Cardiac fibroblast (primary cell): ENCODE results near the gene EIF4A3.
A peak's percentile ranks its signal among the peaks of the same experiment; 100 is the strongest.

Source experiments
- DNase-seq, 2 donors: peaks; one replicate each; pipeline versions ENCODE4 v3.0.0 to v3.0.0-alpha.2; 2010; ENCODE audit warnings: low read depth in 2 of 2
- H3K4me3 ChIP-seq, 2 donors: replicated peaks in 1 of 2; 1 replicate in 1 of 2; 2 replicates in 1 of 2; pipeline ENCODE4 v1.5.1; 2011; ENCODE audit warnings: low read depth in 2 of 2, low read length in 2 of 2, mild to moderate bottlenecking in 2 of 2, moderate library complexity in 1 of 2
- CTCF ChIP-seq: IDR thresholded peaks from one replicate; pipeline ENCODE4 v1.5.1; 2011; ENCODE audit warnings: low read depth, mild to moderate bottlenecking, low read length, inconsistent platforms

Gene EIF4A3

GRCh38 chr17:80176757-80177156, 29.8 kb upstream of the EIF4A3 start:
- no peak for DNase-seq
- no peak overlapping the region for H3K4me3 ChIP-seq
- TF ChIP-seq CTCF, result no peak

DNA sequence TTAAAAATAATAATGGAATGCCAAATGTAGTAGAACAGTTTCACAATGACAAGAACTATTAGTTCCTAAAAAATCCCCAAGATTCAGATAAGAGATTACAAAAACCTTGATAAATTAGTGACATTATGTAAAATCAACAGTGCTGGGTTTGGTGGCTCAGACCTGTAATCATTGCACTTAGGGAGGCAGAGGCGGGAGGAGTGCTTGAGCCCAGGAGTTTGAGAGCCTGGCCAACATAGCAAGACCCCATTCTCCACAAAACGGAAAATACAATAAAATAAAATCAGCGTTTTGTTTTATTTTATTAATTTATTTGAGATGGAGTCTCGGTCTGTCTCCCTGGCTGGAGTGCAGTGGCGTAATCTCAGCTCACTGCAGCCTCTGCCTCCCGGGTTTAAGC, 27.0 kb upstream of the EIF4A3 start:
- no peak for TF ChIP-seq CTCF
- H3K4me3 ChIP-seq, result no peak overlapping the region
- DNase-seq, result no peak

DNA sequence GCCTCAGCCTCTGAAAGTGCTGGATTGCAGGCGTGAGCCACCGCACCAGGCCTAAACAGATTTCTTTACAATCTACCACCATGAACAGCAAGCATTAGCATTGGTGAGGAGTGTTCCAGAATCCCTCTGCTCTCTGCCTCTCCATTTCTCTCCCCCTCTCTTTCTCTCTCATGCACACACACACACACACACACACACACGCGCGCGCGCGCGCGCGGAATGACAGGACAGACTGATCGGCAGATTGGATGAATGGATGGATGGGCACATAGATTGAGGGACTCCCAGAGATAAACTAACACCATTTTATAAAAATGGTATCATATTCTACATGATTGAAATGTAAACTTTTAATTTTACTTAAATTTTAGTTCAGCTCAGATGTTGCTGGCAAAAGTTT, 26.2 kb upstream of the EIF4A3 start:
- no peak overlapping the region for H3K4me3 ChIP-seq
- DNase-seq, result no peak
- TF ChIP-seq CTCF, result no peak

GRCh38 chr17:80171681-80172080, 24.8 kb upstream of the EIF4A3 start:
- no peak for TF ChIP-seq CTCF
- no peak overlapping the region for H3K4me3 ChIP-seq
- no peak for DNase-seq

GRCh38 chr17:80169784-80170500, 23.0 kb upstream of the EIF4A3 start, which contains the start of gene CARD14:
TSS of gene CARD14 (plus strand) at chr17:80170030. CDS start at chr17:80181439, 11,409 bp downstream.
- no peak for TF ChIP-seq CTCF
- no peak within 1 kb of the TSS for H3K4me3 ChIP-seq

DNA sequence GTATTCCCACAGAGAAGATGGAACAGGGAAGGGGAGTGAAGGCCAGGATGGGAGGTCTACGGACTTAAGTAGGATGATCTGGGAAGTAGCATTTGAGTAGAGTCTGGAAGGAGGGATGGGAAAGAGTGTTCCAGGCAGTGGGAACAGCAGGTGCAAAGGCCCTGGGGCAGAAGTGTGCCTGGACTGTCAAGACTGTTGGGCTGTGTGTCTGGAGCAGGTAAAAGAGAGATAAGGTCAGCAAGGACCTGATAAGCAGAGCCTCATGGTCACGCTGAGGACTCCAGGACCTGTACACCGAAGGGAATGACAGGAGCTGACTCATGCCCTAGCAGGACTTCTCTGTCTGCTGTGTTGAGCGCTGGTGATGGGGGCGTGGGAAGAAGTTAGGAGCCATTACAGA, 22.2 kb upstream of the EIF4A3 start:
- no peak for DNase-seq
- no peak for TF ChIP-seq CTCF
- H3K4me3 ChIP-seq, result no peak overlapping the region

More at GRCh38 chr17:80169784-80170500, 23.0 kb upstream of the EIF4A3 start, which contains the start of gene CARD14:
- no peak for DNase-seq

DNA sequence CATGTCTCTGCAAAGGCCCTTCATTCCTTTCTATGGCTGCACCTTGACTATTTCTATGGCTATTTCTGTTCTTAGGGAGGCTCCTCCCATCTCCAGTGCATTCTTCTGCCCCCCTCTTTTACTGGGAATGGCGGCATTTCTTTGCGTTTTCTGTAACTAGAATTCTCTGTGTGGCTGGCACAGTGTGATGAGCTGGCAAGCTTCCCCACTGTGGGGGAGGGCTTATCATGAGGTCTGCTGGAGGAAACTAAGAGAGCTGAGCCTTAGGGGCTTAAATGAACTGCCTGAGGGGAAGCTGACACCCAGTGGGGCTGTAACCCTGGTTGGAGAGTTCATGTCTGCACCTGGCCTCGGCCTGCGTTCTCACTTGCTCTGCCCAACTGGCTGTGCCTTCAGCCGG, 21.4 kb upstream of the EIF4A3 start:
- DNase-seq, result peak in 1 of 2 donors; percentile 46
- no peak for TF ChIP-seq CTCF
- no peak overlapping the region for H3K4me3 ChIP-seq
